ENCODE data around the gene NUF2. TPM values are rescaled to one million over a fixed set of nuclear protein-coding genes. Genes with fewer than 3 reads are reported as not detected.

The NUF2 gene
- total RNA-seq, 2 experiments from 2014 or later = 86.1 to 92.5 TPM

DNA sequence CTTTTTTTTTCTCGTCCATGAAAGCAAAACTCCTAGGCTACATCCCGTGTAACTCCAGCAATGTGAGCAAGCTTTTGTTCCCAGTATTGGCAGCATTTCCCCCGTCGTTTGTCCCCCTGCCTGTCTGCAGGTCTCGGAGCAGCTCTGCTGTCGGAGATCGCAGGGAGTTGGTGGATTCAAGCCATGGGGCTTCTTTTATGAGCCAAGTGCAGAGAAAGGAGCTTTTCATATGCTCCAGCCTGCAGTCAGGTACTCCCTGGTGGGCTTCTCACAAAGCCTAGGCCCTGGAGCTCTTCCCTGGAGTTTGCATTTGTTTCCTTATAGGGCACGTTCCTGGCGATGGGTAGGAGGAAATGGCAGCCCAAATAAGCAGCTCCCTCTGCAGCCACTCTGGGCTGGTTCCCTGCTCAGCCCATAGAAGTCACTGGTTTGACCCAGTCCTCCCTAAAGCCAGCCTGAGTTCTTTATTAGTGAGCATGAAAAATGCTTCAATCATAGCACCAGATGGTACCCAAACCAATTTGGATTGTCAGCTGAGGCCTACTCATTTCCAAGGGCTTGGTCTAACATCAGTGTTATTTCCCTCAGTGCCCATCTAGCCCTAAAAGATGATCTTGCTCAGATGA lies 78.3 kb downstream of the NUF2 start:
- no peak for TF ChIP-seq EZH2phosphoT487 (IDR thresholded peaks at IDR 0.05; ENCODE audit: borderline replicate concordance, low read depth, low read length)
- TF ChIP-seq, protein P1, sequence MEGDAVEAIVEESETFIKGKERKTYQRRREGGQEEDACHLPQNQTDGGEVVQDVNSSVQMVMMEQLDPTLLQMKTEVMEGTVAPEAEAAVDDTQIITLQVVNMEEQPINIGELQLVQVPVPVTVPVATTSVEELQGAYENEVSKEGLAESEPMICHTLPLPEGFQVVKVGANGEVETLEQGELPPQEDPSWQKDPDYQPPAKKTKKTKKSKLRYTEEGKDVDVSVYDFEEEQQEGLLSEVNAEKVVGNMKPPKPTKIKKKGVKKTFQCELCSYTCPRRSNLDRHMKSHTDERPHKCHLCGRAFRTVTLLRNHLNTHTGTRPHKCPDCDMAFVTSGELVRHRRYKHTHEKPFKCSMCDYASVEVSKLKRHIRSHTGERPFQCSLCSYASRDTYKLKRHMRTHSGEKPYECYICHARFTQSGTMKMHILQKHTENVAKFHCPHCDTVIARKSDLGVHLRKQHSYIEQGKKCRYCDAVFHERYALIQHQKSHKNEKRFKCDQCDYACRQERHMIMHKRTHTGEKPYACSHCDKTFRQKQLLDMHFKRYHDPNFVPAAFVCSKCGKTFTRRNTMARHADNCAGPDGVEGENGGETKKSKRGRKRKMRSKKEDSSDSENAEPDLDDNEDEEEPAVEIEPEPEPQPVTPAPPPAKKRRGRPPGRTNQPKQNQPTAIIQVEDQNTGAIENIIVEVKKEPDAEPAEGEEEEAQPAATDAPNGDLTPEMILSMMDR (conservative IDR thresholded peaks at IDR 0.05; ENCODE audit: low read length) = no peak
- H2AFZ ChIP-seq (ENCODE audit: low read length) = no peak overlapping the region
- H3K9me3 ChIP-seq (ENCODE audit: low read length) = no peaks in the 10 kb centered on the region
- no peaks in the 10 kb centered on the region for H3K9me2 ChIP-seq (ENCODE audit: insufficient read depth, low read length)
- intact Hi-C loops (cut with micrococcal nuclease; ENCODE audit: unreplicated experiment) = no loop called here
- no peaks in the 10 kb centered on the region for H4K20me1 ChIP-seq (ENCODE audit: insufficient read depth, low read length)
- H3K79me2 ChIP-seq (ENCODE audit: insufficient read depth, low read depth, low read length) = no peaks in the 10 kb centered on the region
- H3K4me3 ChIP-seq (ENCODE audit: low read depth, low read length, poor library complexity, severe bottlenecking) = no peak overlapping the region
- H3K36me3 ChIP-seq (ENCODE audit: insufficient read depth, low read length) = no peaks in the 10 kb centered on the region
- H3K4me2 ChIP-seq (ENCODE audit: low read length) = no peak overlapping the region
- DNase-seq (ENCODE audit: low spot score) = no peak
- ChIA-PET POLR2A (interaction anchor here (0.6 kb wide), 1 partner anchor 137 kb away, joined by 3 read pairs; no protein-coding TSS in a partner anchor), CTCF (ENCODE audit: unreplicated experiment) (no interaction called here)
- no TSS peak for BruUV-seq (replicated peaks)
- no peak overlapping the region for H3K27ac ChIP-seq (ENCODE audit: low read depth, low read length, poor library complexity, severe bottlenecking)
- no peaks in the 10 kb centered on the region for H3K4me1 ChIP-seq (ENCODE audit: insufficient read depth, low read length, poor library complexity, severe bottlenecking)

DNA sequence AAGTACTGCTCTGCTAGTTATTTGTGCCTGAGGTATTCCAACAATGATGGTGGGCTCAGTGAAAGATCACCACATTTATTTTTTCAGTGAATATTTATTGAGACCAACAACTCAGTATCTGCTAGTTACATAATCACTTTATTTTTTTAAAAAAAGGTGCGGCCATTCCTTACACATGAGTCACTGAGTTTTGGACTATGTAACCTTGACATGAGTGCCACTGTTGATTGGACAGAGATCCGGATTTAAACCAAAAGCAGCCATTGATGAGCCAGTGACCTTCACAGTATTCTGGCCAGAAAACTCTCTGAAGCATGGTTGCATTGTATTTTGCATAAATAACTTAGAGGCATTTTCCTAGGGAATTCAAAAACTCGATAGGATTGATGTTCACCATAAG lies 79.5 kb downstream of the NUF2 start:
- H3K9me2 ChIP-seq (ENCODE audit: insufficient read depth, low read length) = no peaks in the 10 kb centered on the region
- ChIA-PET POLR2A (no interaction called here), CTCF (ENCODE audit: unreplicated experiment) (no interaction called here)
- H3K36me3 ChIP-seq (ENCODE audit: insufficient read depth, low read length) = no peaks in the 10 kb centered on the region
- no peak overlapping the region for H3K27ac ChIP-seq (ENCODE audit: low read depth, low read length, poor library complexity, severe bottlenecking)
- no peak for DNase-seq (ENCODE audit: low spot score)
- intact Hi-C loops (cut with micrococcal nuclease; ENCODE audit: unreplicated experiment) = no loop called here
- H3K79me2 ChIP-seq (ENCODE audit: insufficient read depth, low read depth, low read length) = no peaks in the 10 kb centered on the region
- BruUV-seq (replicated peaks) = no TSS peak
- H4K20me1 ChIP-seq (ENCODE audit: insufficient read depth, low read length) = no peaks in the 10 kb centered on the region
- no peak overlapping the region for H2AFZ ChIP-seq (ENCODE audit: low read length)
- H3K4me2 ChIP-seq (ENCODE audit: low read length) = no peak overlapping the region
- TF ChIP-seq EZH2phosphoT487 (IDR thresholded peaks at IDR 0.05; ENCODE audit: borderline replicate concordance, low read depth, low read length) = no peak
- TF ChIP-seq, protein P1 (conservative IDR thresholded peaks at IDR 0.05; ENCODE audit: low read length) = no peak
- no peak overlapping the region for H3K4me3 ChIP-seq (ENCODE audit: low read depth, low read length, poor library complexity, severe bottlenecking)
- H3K4me1 ChIP-seq (ENCODE audit: insufficient read depth, low read length, poor library complexity, severe bottlenecking) = no peaks in the 10 kb centered on the region
- H3K9me3 ChIP-seq (ENCODE audit: low read length) = no peaks in the 10 kb centered on the region

Other genes starting within 250 kb of the NUF2 start
- gene RGS5, start 119.0 kb upstream of the NUF2 start, total RNA-seq (2014; rRNA removed; shearing (Covaris generic)) = 0.88 and 6.5 TPM in 2 replicates
- 1.2 and 1.6 TPM in 2 replicates for gene RGS5, start 119.0 kb upstream of the NUF2 start, total RNA-seq (2022)

Measured in OCI-LY7 (cell line).